Measurements from ENCODE around the gene DDX24.

DNA sequence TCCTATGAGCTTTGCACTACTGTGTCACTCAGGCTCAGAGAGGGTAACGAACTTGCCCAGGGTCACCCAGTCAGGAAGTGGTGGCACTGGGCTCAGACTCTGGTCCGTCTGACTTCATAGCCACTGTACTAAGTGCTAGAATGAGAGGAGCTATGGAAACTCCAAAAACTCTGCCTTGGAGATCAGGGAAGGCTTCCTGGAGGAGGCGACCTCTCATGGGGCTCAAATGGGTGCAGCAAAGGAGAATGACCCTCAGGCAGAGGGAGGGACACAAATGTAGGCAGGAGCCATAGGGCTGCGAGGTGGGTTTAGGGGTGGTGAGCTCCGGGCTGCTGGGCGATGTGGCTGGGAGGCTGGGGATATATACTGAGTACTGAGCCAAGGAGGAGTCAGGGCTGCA, 80.7 kb downstream of the DDX24 start:
- TF ChIP-seq, protein P1, sequence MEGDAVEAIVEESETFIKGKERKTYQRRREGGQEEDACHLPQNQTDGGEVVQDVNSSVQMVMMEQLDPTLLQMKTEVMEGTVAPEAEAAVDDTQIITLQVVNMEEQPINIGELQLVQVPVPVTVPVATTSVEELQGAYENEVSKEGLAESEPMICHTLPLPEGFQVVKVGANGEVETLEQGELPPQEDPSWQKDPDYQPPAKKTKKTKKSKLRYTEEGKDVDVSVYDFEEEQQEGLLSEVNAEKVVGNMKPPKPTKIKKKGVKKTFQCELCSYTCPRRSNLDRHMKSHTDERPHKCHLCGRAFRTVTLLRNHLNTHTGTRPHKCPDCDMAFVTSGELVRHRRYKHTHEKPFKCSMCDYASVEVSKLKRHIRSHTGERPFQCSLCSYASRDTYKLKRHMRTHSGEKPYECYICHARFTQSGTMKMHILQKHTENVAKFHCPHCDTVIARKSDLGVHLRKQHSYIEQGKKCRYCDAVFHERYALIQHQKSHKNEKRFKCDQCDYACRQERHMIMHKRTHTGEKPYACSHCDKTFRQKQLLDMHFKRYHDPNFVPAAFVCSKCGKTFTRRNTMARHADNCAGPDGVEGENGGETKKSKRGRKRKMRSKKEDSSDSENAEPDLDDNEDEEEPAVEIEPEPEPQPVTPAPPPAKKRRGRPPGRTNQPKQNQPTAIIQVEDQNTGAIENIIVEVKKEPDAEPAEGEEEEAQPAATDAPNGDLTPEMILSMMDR (conservative IDR thresholded peaks at IDR 0.05; ENCODE audit: low read depth, low read length): no peak
- no peak for TF ChIP-seq EZH2 (IDR thresholded peaks at IDR 0.05; ENCODE audit: borderline replicate concordance, low read depth, low read length, poor library complexity, severe bottlenecking)

All from A673 (cell line).